Tibial nerve (tissue), 3 donors: ENCODE results near the gene MEOX1.

Experiments used
- POLR2A ChIP-seq, 2 donors: fragments of 450-650 bp; IDR thresholded peaks; one replicate each; pipeline ENCODE4 v1.6.1; 2017; ENCODE audit warnings: antibody characterized with exemption in 2 of 2, mild to moderate bottlenecking in 2 of 2, moderate library complexity in 2 of 2
- TF ChIP-seq, protein P1 (sequence below), 5 experiments: fragments of 200-600 bp in 3 of 5; fragments of 450-650 bp in 2 of 5; sonication (generic) in 3 of 5; IDR thresholded peaks; one replicate each; pipeline ENCODE4 v1.5.1; 2016 to 2019; ENCODE audit warnings: antibody characterized with exemption in 5 of 5, mild to moderate bottlenecking in 3 of 5, moderate library complexity in 2 of 5

DNA sequence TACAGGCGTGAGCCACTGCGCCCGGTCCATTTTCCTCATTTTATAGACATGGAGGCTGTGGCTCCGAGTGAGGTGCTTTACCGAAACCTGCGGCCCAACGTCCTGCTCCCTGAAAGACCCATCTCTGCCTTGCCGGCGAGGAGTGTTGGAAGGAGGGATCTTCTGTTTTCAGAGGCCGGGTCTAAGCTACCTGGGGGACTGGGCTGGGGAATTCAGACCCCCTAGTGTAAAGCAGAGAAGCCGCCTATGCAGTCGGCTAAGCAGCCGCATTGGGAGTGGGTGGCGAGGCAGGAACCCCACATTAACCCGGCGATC lies 16.3 kb downstream of the MEOX1 start:
- TF ChIP-seq, protein P1, sequence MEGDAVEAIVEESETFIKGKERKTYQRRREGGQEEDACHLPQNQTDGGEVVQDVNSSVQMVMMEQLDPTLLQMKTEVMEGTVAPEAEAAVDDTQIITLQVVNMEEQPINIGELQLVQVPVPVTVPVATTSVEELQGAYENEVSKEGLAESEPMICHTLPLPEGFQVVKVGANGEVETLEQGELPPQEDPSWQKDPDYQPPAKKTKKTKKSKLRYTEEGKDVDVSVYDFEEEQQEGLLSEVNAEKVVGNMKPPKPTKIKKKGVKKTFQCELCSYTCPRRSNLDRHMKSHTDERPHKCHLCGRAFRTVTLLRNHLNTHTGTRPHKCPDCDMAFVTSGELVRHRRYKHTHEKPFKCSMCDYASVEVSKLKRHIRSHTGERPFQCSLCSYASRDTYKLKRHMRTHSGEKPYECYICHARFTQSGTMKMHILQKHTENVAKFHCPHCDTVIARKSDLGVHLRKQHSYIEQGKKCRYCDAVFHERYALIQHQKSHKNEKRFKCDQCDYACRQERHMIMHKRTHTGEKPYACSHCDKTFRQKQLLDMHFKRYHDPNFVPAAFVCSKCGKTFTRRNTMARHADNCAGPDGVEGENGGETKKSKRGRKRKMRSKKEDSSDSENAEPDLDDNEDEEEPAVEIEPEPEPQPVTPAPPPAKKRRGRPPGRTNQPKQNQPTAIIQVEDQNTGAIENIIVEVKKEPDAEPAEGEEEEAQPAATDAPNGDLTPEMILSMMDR (IDR thresholded peaks at IDR 0.05): no peak
- no peak for TF ChIP-seq POLR2A (IDR thresholded peaks at IDR 0.05)
